MM.1S (cell line): ENCODE results near the gene TNFAIP3.

Experiments
- EZH2 ChIP-seq: fragments of 300-600 bp; sonication (generic); optimal IDR thresholded peaks from 2 replicates; pipeline ENCODE3; 2017; ENCODE audit warnings: low read depth, mild to moderate bottlenecking, antibody characterized with exemption, low read length, mixed read lengths
- EZH2phosphoT487 ChIP-seq: fragments of 300-600 bp; sonication (generic); IDR thresholded peaks from 2 replicates; pipeline ENCODE4 v1.6.1; 2018; ENCODE audit warnings: antibody characterized with exemption, low read length
- TF ChIP-seq, protein P1 (sequence below): fragments of 300-600 bp; sonication (generic); IDR thresholded peaks from 2 replicates; pipeline ENCODE4 v1.5.1; 2016; ENCODE audit warnings: antibody characterized with exemption, low read length, mixed read lengths

DNA sequence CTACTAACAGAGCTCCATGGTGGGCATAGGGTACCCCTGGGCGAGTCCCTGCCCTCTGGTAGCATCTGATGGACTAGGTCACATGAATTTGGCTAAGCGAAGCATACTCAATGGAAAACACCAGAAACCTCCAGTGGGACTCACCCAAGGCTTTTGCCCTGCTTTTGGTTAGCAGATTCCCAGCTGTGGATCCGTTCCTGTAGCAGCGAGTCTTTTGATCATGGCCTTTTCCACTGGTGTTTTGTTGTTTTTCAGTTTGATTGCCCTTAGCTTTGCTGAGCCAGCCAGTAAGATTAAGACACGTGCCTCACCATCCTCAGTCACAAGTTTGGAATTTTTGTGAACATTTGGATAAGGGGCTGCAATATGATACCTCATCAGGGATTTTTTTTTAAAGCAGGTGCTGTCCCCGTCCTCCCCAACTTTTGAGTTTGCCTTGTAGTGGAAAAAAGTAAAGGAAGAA lies 8.0 kb downstream of the TNFAIP3 start:
- TF ChIP-seq, protein P1, sequence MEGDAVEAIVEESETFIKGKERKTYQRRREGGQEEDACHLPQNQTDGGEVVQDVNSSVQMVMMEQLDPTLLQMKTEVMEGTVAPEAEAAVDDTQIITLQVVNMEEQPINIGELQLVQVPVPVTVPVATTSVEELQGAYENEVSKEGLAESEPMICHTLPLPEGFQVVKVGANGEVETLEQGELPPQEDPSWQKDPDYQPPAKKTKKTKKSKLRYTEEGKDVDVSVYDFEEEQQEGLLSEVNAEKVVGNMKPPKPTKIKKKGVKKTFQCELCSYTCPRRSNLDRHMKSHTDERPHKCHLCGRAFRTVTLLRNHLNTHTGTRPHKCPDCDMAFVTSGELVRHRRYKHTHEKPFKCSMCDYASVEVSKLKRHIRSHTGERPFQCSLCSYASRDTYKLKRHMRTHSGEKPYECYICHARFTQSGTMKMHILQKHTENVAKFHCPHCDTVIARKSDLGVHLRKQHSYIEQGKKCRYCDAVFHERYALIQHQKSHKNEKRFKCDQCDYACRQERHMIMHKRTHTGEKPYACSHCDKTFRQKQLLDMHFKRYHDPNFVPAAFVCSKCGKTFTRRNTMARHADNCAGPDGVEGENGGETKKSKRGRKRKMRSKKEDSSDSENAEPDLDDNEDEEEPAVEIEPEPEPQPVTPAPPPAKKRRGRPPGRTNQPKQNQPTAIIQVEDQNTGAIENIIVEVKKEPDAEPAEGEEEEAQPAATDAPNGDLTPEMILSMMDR: no peak
- TF ChIP-seq EZH2phosphoT487 (no peak), EZH2 (no peak)
